Mucosa of descending colon (tissue), 3 donors: ENCODE measurements around the gene PTK7. TPM values are rescaled to one million over a fixed set of nuclear protein-coding genes. Genes with fewer than 3 reads are reported as not detected.
A peak's percentile ranks its signal among the peaks of the same experiment; 100 is the strongest.
"Not testable (repeated sequence)": the region's sequence is repeated elsewhere in the genome, so short reads cannot be mapped to it uniquely, and the experiment has no call there.

Experiments used
- ATAC-seq: fragments of 200-7000 bp; cut with Tn5 transposase; one replicate; pipeline ENCODE4 v1.9.1; 2020; ENCODE audit warnings: mild to moderate bottlenecking, moderate library complexity
- DNase-seq, 3 donors: peaks; one replicate each; pipeline ENCODE4 v3.0.0-alpha.2; 2020
- H3K36me3 ChIP-seq: fragments of 200-600 bp; one replicate; pipeline ENCODE4 v1.8.0; 2021; ENCODE audit warnings: low read depth, mild to moderate bottlenecking
- H3K4me1 ChIP-seq: fragments of 200-600 bp; one replicate; pipeline ENCODE4 v1.8.0; 2021; ENCODE audit warnings: low read depth, mild to moderate bottlenecking
- H3K4me3 ChIP-seq: fragments of 200-600 bp; one replicate; pipeline ENCODE4 v1.8.0; 2021; ENCODE audit warnings: mild to moderate bottlenecking
- H3K9me3 ChIP-seq: fragments of 200-600 bp; one replicate; pipeline ENCODE4 v1.8.0; 2021; ENCODE audit warnings: mild to moderate bottlenecking
- intact Hi-C, 2 donors: fragments of 100-400 bp; cut with DNase I in 1 of 2; cut with micrococcal nuclease in 1 of 2; formaldehyde crosslinking; loops; one replicate each; pipeline versions ENCODE4 v1.11.0 to v1.11.1; 2022; cut with DNase I, micrococcal nuclease
- total RNA-seq, 3 donors: library from RNA; stranded (reverse); fragmentation: NEBNext Ultra II Directional in 2 of 3; extraction: Animal tissue kit (Norgen Biotek cat#: 25700) in 2 of 3; gene quantifications; one replicate each; pipeline versions ENCODE4 v1.2.1 to v1.2.4, GENCODE V29; 2021 to 2023
- TF ChIP-seq, protein P1 (sequence below): fragments of 200-600 bp; IDR thresholded peaks from one replicate; pipeline ENCODE4 v1.8.0; 2022; ENCODE audit warnings: antibody characterized with exemption, mild to moderate bottlenecking
- donor health status: DM: no; HTN: no; CAD: no; lungs with moderate emphysema.
- donor health status: DM: no; HTN: no; CAD: no.
- donor health status: DM: no; HTN: yes; CAD: no.

PTK7 gene
- total RNA-seq, 3 donors from 2014 or later: 8.3 to 12.9 (median 9.4) TPM

DNA sequence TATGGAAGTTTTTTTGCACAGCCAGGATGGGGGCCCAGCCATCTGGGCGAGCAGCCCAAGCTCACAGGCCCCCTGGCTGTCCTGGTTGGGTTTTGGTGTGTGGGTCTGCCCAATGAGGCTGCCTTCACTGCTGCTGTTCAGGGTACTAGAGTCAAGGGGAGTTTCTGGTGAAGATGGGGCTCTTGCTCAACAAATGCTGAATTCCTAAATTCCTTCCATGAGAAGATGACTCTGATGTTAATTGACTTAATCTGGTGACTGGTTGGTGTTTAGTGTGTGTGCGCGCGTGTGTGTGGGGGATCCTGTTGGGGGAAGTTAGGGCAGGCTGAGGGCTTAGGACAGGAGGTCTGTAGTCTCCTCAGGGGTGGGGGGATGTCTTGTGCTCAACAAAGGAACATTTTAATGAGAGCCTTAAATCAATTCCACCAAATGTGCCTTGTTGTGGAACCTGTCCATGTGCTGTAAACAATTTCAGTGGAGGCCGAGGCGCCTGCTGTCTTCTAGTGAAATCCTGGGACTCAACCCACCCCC, 1.9 kb downstream of the PTK7 start:
- intact Hi-C loops: no loop called here
- Histone ChIP-seq H3K9me3 (no peaks in the 10 kb centered on the region), H3K4me1 (peaks cover 9% of the 10 kb centered on the region), H3K4me3 (no peak overlapping the region), H3K36me3 (no peaks in the 10 kb centered on the region)
- TF ChIP-seq, protein P1, sequence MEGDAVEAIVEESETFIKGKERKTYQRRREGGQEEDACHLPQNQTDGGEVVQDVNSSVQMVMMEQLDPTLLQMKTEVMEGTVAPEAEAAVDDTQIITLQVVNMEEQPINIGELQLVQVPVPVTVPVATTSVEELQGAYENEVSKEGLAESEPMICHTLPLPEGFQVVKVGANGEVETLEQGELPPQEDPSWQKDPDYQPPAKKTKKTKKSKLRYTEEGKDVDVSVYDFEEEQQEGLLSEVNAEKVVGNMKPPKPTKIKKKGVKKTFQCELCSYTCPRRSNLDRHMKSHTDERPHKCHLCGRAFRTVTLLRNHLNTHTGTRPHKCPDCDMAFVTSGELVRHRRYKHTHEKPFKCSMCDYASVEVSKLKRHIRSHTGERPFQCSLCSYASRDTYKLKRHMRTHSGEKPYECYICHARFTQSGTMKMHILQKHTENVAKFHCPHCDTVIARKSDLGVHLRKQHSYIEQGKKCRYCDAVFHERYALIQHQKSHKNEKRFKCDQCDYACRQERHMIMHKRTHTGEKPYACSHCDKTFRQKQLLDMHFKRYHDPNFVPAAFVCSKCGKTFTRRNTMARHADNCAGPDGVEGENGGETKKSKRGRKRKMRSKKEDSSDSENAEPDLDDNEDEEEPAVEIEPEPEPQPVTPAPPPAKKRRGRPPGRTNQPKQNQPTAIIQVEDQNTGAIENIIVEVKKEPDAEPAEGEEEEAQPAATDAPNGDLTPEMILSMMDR: no peak
- DNase-seq (no peak), ATAC-seq (no peak)

DNA sequence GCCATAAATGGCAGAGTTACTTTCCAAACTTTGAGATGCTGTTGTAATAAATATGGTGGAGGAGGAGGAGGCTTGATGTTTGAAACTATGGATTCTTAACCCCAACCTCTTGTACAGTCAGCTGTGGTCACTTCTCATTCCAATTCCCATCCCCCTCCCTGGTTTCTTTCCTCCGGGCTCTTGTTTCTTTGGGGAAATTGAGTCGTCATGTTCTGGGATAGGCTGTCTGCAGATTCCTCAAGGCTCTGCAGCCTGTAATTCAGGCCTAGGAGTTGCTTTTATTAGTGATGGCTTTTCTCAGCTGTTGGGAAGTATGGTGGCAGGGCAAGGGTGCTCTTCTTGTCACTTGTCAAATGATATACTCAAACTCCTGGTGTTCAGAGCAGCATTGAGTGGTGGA, 2.6 kb downstream of the PTK7 start:
- DNase-seq: no peak
- no peak for ATAC-seq
- Histone ChIP-seq H3K4me3 (no peak overlapping the region), H3K4me1 (peaks cover 9% of the 10 kb centered on the region), H3K9me3 (no peaks in the 10 kb centered on the region), H3K36me3 (no peaks in the 10 kb centered on the region)
- intact Hi-C loops: no loop called here
- TF ChIP-seq, protein P1: no peak

DNA sequence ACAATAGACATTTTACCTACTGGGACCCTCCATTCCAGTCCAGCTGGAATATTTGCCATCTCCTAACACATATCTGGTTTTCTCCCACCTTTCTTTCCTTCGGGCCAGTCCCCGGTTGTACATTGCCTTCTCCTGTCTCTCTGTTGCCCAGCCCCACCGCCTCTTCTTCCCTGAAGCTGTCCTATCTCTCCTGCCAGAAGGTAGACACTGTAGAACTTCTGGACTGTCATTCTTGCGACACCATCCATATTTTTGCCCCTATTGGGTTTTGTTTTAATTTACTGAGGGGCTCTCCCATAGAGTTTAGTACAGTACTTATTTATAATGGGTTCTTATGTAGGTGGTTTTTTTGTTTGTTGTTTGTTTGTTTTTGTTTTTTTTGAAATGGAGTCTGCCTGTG, 4.9 kb downstream of the PTK7 start:
- DNase-seq (no peak), ATAC-seq (no peak)
- intact Hi-C loops: no loop called here
- Histone ChIP-seq H3K4me1 (peaks cover 5% of the 10 kb centered on the region), H3K4me3 (no peak overlapping the region), H3K9me3 (no peaks in the 10 kb centered on the region), H3K36me3 (no peaks in the 10 kb centered on the region)
- TF ChIP-seq, protein P1: no peak

DNA sequence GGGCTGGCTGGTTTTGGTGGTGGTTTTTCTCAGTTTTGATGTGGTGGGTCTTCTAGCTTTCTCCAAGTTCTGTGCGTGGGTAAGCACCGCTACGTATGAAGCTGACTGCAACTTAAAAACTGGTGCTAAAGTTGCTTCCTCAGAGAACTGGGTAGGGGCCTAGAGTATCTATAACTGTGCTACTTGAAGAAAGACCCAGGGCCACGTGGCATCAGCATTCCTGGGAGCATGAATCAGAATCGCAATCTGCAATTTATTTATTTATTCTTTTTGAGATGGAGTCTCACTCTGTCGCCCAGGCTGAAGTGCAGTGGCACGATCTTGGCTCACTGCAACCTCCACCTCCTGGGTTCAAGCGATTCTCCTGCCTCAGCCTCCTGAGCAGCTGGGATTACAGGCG, 5.8 kb downstream of the PTK7 start:
- ATAC-seq: not testable (repeated sequence)

DNA sequence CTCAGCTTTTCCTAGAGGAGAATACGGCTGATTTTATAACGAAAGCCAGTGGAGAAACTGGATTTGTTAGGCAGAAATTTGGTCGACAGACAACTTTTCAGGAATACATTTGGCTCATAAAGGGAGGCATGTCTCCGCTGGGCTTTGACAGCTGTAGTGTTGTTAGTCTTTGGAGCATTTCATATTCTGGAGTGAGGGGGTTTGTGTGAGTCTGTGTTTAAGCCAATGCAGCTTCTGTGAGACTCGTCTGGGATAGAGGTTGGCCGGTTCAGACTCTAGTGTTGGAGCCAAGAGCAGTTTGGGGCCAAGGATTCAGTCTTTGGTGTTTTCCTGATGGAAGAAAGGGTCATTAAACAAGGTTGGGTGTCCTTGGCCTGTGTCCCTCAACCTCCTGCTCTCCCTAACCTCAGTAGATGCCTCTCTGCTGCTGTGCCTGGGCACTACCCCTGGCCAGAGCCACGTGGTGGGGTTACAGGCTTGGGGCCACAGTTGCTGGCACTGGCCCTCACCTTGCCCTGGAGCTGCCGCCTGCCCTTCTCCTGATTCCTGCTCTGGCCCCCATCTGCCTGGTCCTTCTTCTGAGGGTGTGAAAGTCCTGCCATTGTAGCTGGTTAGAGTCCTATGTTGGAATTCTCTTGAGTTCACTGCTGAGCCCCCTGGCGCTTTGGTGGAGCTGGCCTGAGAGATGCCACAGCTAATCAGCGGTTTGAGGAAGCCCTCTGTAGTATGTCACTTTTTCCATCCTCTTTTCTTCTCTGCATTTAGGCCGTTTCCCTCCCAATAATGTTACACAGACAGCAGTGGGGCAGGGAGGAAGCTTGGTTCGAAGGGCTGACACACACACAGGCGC, 6.9 kb downstream of the PTK7 start:
- peaks cover 2% of the 10 kb centered on the region for H3K4me1 ChIP-seq
- intact Hi-C loops: no loop called here
- DNase-seq (no peak), ATAC-seq (no peak)
- no peak overlapping the region for H3K4me3 ChIP-seq
- H3K36me3 ChIP-seq: no peaks in the 10 kb centered on the region
- TF ChIP-seq, protein P1: no peak
- H3K9me3 ChIP-seq: no peaks in the 10 kb centered on the region

More for the DNA sequence above, 5.8 kb downstream of the PTK7 start:
- DNase-seq, H3K36me3 ChIP-seq, H3K9me3 ChIP-seq, H3K4me1 ChIP-seq, H3K4me3 ChIP-seq, intact Hi-C loops: not testable (repeated sequence)

DNA sequence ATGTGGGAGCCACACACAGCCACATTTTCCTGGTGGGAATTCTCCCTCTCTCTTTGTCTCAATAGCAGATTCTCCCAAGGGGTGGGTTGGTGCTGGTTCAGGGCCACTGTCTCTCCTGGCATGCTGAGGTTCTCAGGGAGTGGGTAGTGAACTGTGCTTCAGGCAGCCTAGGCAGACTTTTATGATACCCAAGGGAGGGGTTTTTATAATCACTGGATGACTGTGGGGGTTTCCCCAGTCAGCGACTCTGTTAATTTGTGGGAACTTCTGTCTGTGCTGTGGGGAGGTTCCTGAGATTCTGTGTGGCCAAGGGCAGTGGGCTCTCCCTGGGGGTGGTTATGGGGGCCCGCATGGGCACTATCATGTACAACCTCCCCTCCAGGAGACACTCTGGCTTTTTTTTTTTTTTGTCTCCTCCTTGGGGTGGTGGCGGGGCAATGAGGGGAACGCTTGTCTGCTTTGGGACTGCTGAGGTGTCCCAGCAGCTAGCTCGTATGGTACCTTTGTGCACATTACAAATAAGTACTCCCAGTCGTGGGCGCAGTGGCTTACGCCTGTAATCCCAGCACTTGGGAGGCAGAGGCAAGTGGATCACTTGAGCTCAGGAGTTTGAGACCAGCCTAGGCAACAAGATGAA, 10.0 kb downstream of the PTK7 start:
- no peak overlapping the region for H3K4me3 ChIP-seq
- no peaks in the 10 kb centered on the region for H3K4me1 ChIP-seq
- TF ChIP-seq, protein P1: no peak
- DNase-seq: no peak
- intact Hi-C loops: no loop called here
- ATAC-seq: peak; percentile 68
- no peaks in the 10 kb centered on the region for H3K36me3 ChIP-seq
- no peaks in the 10 kb centered on the region for H3K9me3 ChIP-seq
